OCI-LY3 (cell line): ENCODE measurements around the gene WIF1.

Experiments
- EZH2phosphoT487 ChIP-seq: fragments of 200-600 bp; shearing (Covaris generic); IDR thresholded peaks from 2 replicates; pipeline ENCODE4 v1.6.1; 2018; ENCODE audit warnings: antibody characterized with exemption, mixed run types, low read depth
- TF ChIP-seq, protein P1 (sequence below): fragments of 200-600, 300-600 bp; sonication (generic); IDR thresholded peaks from 2 replicates; pipeline ENCODE4 v1.5.1; 2014; ENCODE audit warnings: antibody characterized with exemption, low read length, low read depth

DNA sequence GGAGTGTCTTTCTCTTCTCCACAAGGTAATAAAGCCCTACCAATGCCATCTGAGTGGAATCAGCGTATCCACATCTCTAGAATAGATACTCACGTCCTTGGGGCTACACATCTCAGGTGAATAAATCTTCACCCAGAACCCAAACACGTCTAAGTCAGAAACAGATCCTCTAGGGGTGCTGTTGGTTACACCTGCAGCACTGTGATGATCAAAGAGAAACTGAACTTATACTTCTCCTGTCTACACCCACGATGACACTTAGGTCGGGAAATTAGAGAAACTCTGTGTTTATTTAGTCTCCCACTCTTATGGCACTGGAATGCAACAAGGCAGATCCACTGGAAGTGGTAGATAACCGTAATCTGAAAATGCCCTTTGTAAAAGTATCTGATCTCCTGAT lies 46.2 kb downstream of the WIF1 start:
- TF ChIP-seq, protein P1, sequence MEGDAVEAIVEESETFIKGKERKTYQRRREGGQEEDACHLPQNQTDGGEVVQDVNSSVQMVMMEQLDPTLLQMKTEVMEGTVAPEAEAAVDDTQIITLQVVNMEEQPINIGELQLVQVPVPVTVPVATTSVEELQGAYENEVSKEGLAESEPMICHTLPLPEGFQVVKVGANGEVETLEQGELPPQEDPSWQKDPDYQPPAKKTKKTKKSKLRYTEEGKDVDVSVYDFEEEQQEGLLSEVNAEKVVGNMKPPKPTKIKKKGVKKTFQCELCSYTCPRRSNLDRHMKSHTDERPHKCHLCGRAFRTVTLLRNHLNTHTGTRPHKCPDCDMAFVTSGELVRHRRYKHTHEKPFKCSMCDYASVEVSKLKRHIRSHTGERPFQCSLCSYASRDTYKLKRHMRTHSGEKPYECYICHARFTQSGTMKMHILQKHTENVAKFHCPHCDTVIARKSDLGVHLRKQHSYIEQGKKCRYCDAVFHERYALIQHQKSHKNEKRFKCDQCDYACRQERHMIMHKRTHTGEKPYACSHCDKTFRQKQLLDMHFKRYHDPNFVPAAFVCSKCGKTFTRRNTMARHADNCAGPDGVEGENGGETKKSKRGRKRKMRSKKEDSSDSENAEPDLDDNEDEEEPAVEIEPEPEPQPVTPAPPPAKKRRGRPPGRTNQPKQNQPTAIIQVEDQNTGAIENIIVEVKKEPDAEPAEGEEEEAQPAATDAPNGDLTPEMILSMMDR: peak; percentile 30
- no peak for TF ChIP-seq EZH2phosphoT487
